Measurements from ENCODE around the gene RABL3.

- no peak for TF ChIP-seq DPF2 (CRISPR knock-in tag; IDR thresholded peaks at IDR 0.05; ENCODE audit: borderline replicate concordance, low read depth)
- no peak for TF ChIP-seq EP300 (IDR thresholded peaks at IDR 0.05; ENCODE audit: low read depth in 2 of 2, low read length in 2 of 2)
- TF ChIP-seq EP300 (CRISPR knock-in tag; IDR thresholded peaks at IDR 0.05; ENCODE audit: borderline replicate concordance), result no peak
- no peak for TF ChIP-seq RAD21 (CRISPR knock-in tag; IDR thresholded peaks at IDR 0.05)
- TF ChIP-seq BCL3 (CRISPR knock-in tag; IDR thresholded peaks at IDR 0.05), result no peak
- no peak for TF ChIP-seq SMAD9 (CRISPR knock-in tag; IDR thresholded peaks at IDR 0.05)
- TF ChIP-seq CTCF (CRISPR knock-in tag; IDR thresholded peaks at IDR 0.05), result no peak
- TF ChIP-seq POLR2A (IDR thresholded peaks at IDR 0.05; ENCODE audit: insufficient read depth in 1 of 2, low read depth in 2 of 2, low read length in 2 of 2), result no peak
- TF ChIP-seq IRF2 (CRISPR knock-in tag; IDR thresholded peaks at IDR 0.05), result no peak
- no peak for TF ChIP-seq KMT2A (CRISPR knock-in tag; IDR thresholded peaks at IDR 0.05)
- TF ChIP-seq YY1 (IDR thresholded peaks at IDR 0.05; ENCODE audit: insufficient read depth, insufficient replicate concordance, low read depth, low read length), result no peak
- no peak for TF ChIP-seq CEBPG (CRISPR knock-in tag; IDR thresholded peaks at IDR 0.05)
- no peak for TF ChIP-seq ZBTB26 (CRISPR knock-in tag; IDR thresholded peaks at IDR 0.05; ENCODE audit: borderline replicate concordance)
- no peak for TF ChIP-seq EZH2 (conservative IDR thresholded peaks at IDR 0.05; ENCODE audit: low read depth, low read length)
These were observed 24.8 kb upstream of the RABL3 start for GRCh38 chr3:120767106-120767505.

All from HepG2 (cell line).